Hepatocyte (in vitro differentiated cells): ENCODE data around the gene KIF26B. TPM values are rescaled to one million over a fixed set of nuclear protein-coding genes. Genes with fewer than 3 reads are reported as not detected.

Source experiments
- DNase-seq: peaks from one replicate; pipeline ENCODE4 v3.0.0-alpha.2; 2016; ENCODE audit warnings: low spot score
- H2AFZ ChIP-seq: fragments of 200-600 bp; sonication (generic); 2 replicates; pipeline ENCODE4 v1.6.0; 2016; ENCODE audit warnings: antibody characterized with exemption, mild to moderate bottlenecking
- H3K27ac ChIP-seq: fragments of 200-600 bp; sonication (generic); 2 replicates; pipeline ENCODE4 v1.5.1; 2016; ENCODE audit warnings: mild to moderate bottlenecking
- H3K27me3 ChIP-seq: fragments of 200-600 bp; sonication (generic); 2 replicates; pipeline ENCODE4 v1.6.1; 2016
- H3K36me3 ChIP-seq: fragments of 200-600 bp; sonication (generic); replicated peaks from 2 replicates; pipeline ENCODE4 v1.5.1; 2016; ENCODE audit warnings: low read depth; ENCODE audit not compliant: insufficient read depth
- H3K4me1 ChIP-seq: fragments of 200-600 bp; sonication (generic); 2 replicates; pipeline ENCODE4 v1.5.1; 2016; ENCODE audit warnings: mild to moderate bottlenecking, moderate library complexity; ENCODE audit not compliant: insufficient read depth
- H3K4me2 ChIP-seq: fragments of 200-600 bp; sonication (generic); 2 replicates; pipeline ENCODE4 v1.6.0; 2016
- H3K4me3 ChIP-seq: fragments of 200-600 bp; sonication (generic); 2 replicates; pipeline ENCODE4 v1.5.1; 2016; ENCODE audit warnings: mild to moderate bottlenecking
- H3K79me2 ChIP-seq: fragments of 200-600 bp; sonication (generic); 2 replicates; pipeline ENCODE4 v1.6.0; 2017; ENCODE audit warnings: mild to moderate bottlenecking
- H3K9me2 ChIP-seq: fragments of 200-600 bp; sonication (generic); replicated peaks from 2 replicates; pipeline ENCODE4 v1.6.0; 2017; ENCODE audit warnings: mild to moderate bottlenecking; ENCODE audit not compliant: insufficient read depth
- H3K9me3 ChIP-seq: fragments of 200-600 bp; sonication (generic); 2 replicates; pipeline ENCODE4 v1.5.1; 2016; ENCODE audit warnings: low read depth, mild to moderate bottlenecking
- H4K20me1 ChIP-seq: fragments of 200-600 bp; sonication (generic); 2 replicates; pipeline ENCODE4 v1.6.0; 2016; ENCODE audit warnings: mild to moderate bottlenecking; ENCODE audit not compliant: insufficient read depth, poor library complexity, severe bottlenecking
- CTCF ChIP-seq: fragments of 200-600 bp; sonication (generic); IDR thresholded peaks from 2 replicates; pipeline ENCODE4 v1.5.1; 2016; ENCODE audit warnings: antibody characterized with exemption, mild to moderate bottlenecking; ENCODE audit not compliant: poor library complexity
- EZH2 ChIP-seq: fragments of 200-600 bp; sonication (generic); IDR thresholded peaks from 2 replicates; pipeline ENCODE4 v1.6.1; 2016; ENCODE audit warnings: antibody characterized with exemption, mild to moderate bottlenecking, borderline replicate concordance
- EZH2phosphoT487 ChIP-seq: fragments of 200-600 bp; sonication (generic); IDR thresholded peaks from one replicate; pipeline ENCODE4 v1.6.1; 2018; ENCODE audit warnings: antibody characterized with exemption, mild to moderate bottlenecking, low read depth, moderate library complexity; ENCODE audit not compliant: unreplicated experiment, severe bottlenecking
- WGBS: methylation state at CpG from one replicate; pipeline ENCODE4 v1.1.6; 2016; ENCODE audit warnings: low lambda C conversion rate; ENCODE audit errors: missing lambda C conversion rate; 5-methylcytosine and 5-hydroxymethylcytosine counted together
- polyA plus RNA-seq: library from polyadenylated mRNA; unstranded; fragments of >200 nt; fragmentation: Nextera tagmentation; extraction: Ambion mirVana; gene quantifications from 2 replicates; pipeline ENCODE4 v1.2.1, GENCODE V29; 2016
- total RNA-seq: library from RNA; depleted of rRNA; stranded (reverse); fragments of >200 nt; gene quantifications from 2 replicates; pipeline ENCODE4 v1.2.3, GENCODE V29; 2014

The KIF26B gene
- total and polyA plus RNA-seq, 2 experiments from 2014 or later = 12.7 to 21.6 TPM

- no peak overlapping the region for H2AFZ ChIP-seq
- H3K4me2 ChIP-seq = no peak overlapping the region
- 79% methylated on average over 1 of the region's 1 CpG for WGBS
- peaks cover 16% of the 10 kb centered on the region for H3K4me1 ChIP-seq
- peaks cover 12% of the 10 kb centered on the region for H3K79me2 ChIP-seq
- no peak overlapping the region for H3K4me3 ChIP-seq
- no peaks in the 10 kb centered on the region for H3K9me3 ChIP-seq
- H3K27me3 ChIP-seq = no peaks in the 10 kb centered on the region
- no peak overlapping the region for H3K27ac ChIP-seq
- H3K9me2 ChIP-seq = no peaks in the 10 kb centered on the region
- no peak for DNase-seq
- TF ChIP-seq EZH2phosphoT487 (no peak), CTCF (no peak), EZH2 (no peak)
- no peaks in the 10 kb centered on the region for H4K20me1 ChIP-seq
- H3K36me3 ChIP-seq = no peaks in the 10 kb centered on the region
Measured at GRCh38 chr1:245404527-245404926, 249.7 kb downstream of the KIF26B start.

- H2AFZ ChIP-seq = no peak overlapping the region
- H3K9me2 ChIP-seq = no peaks in the 10 kb centered on the region
- peaks cover 12% of the 10 kb centered on the region for H3K79me2 ChIP-seq
- no peaks in the 10 kb centered on the region for H3K27me3 ChIP-seq
- TF ChIP-seq CTCF (no peak), EZH2 (no peak), EZH2phosphoT487 (no peak)
- H3K4me3 ChIP-seq = no peak overlapping the region
- 68% methylated on average over 4 of the region's 4 CpGs for WGBS
- DNase-seq = no peak
- H4K20me1 ChIP-seq = no peaks in the 10 kb centered on the region
- H3K9me3 ChIP-seq = no peaks in the 10 kb centered on the region
- no peaks in the 10 kb centered on the region for H3K36me3 ChIP-seq
- H3K4me2 ChIP-seq = no peak overlapping the region
- no peak overlapping the region for H3K27ac ChIP-seq
- H3K4me1 ChIP-seq = peaks cover 20% of the 10 kb centered on the region
Measured at GRCh38 chr1:245404952-245405351, 250.2 kb downstream of the KIF26B start.

- Histone ChIP-seq H3K27me3 (no peaks in the 10 kb centered on the region), H3K4me1 (peaks cover 32% of the 10 kb centered on the region), H2AFZ (no peak overlapping the region), H3K9me2 (no peaks in the 10 kb centered on the region), H3K4me3 (no peak overlapping the region), H3K36me3 (no peaks in the 10 kb centered on the region), H3K27ac (no peak overlapping the region), H4K20me1 (no peaks in the 10 kb centered on the region), H3K79me2 (peaks cover 10% of the 10 kb centered on the region), H3K4me2 (no peak overlapping the region), H3K9me3 (no peaks in the 10 kb centered on the region)
- WGBS = 97% methylated on average over 2 of the region's 2 CpGs
- TF ChIP-seq CTCF (no peak), EZH2phosphoT487 (no peak), EZH2 (no peak)
- no peak for DNase-seq
Measured at GRCh38 chr1:245406426-245406825, 251.6 kb downstream of the KIF26B start.

GRCh38 chr1:245407983-245408382 is 253.2 kb downstream of the KIF26B start:
- Histone ChIP-seq H4K20me1 (no peaks in the 10 kb centered on the region), H3K27me3 (no peaks in the 10 kb centered on the region), H3K4me1 (peaks cover 43% of the 10 kb centered on the region), H3K4me2 (no peak overlapping the region), H3K36me3 (no peaks in the 10 kb centered on the region), H3K4me3 (no peak overlapping the region), H3K27ac (no peak overlapping the region), H3K79me2 (peaks cover 10% of the 10 kb centered on the region), H3K9me2 (no peaks in the 10 kb centered on the region), H3K9me3 (no peaks in the 10 kb centered on the region), H2AFZ (no peak overlapping the region)
- 94% methylated on average over 2 of the region's 2 CpGs for WGBS
- no peak for DNase-seq
- TF ChIP-seq EZH2 (no peak), EZH2phosphoT487 (no peak), CTCF (no peak)
